GM10266 (cell line): ENCODE results near the gene AIFM2.
"Not testable (repeated sequence)": the region's sequence is repeated elsewhere in the genome, so short reads cannot be mapped to it uniquely, and the experiment has no call there.

ENCODE experiments used
- DNase-seq: peaks from one replicate; pipeline ENCODE4 v3.0.0; 2012; ENCODE audit errors: extremely low spot score
- CTCF ChIP-seq: IDR thresholded peaks from 2 replicates; pipeline ENCODE4 v1.5.1; 2012; ENCODE audit warnings: mild to moderate bottlenecking, low read depth; ENCODE audit not compliant: control insufficient read depth, insufficient read depth; ENCODE audit errors: missing control alignments

AIFM2 gene

GRCh38 chr10:70162151-70162891 lies 29.7 kb upstream of the AIFM2 start:
- no peak for TF ChIP-seq CTCF
- DNase-seq = no peak

DNA sequence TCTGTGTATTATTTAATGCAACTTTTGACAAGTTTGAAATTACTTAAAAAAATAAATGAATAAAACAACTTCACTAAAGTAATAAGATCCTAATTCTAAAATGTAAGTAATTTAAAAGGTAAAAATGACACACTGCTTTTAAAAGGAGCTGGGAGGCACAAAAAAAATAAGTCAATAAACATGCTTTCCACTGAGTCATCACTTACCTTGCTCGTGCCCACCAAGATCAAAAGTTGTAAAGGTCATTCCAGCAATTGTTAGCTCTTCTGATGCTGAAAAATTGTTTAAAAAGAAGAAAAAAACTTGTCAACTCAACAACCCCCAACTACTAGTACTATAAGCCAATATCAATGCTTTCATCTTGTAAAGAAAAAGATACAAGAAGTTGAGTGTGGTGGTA lies 28.2 kb upstream of the AIFM2 start:
- DNase-seq = no peak
- no peak for TF ChIP-seq CTCF

DNA sequence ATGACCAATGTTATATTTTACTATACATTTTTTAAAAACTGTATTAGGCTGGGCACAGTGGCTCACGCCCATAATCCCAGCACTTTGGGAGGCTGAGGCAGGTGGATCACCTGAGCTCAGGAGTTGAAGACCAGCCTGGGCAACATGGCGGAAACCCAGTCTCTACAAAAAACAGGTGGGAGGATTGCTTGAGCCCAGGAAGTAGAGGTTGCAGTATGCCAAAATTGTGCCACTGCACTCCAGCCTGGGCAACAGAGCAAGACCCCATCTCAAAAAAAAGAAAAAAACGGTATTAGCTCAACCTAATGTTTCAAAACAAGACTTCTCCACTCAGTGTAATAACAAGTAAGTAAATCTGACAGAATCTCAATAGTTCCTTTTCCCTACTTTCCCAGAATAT lies 26.7 kb upstream of the AIFM2 start:
- not testable (repeated sequence) for DNase-seq

DNA sequence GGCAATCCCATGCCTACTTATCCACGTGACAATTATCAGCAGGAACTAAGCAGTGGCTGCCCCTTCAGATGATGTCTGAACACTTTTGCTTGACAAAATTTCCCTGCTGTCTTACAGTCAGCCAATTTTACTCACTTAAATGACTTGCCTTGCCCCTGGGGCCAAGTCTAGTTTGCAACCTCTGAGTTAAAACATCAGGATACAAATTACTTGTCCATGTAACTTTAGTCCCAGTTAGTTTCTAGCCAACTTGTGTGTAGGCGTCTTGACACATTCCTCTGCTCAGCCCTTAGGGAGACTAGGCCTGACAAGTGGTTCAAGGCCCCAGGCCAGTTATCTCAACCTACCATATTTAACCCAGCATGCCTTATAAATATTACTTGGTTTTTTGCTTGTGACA lies 25.5 kb upstream of the AIFM2 start:
- no peak for DNase-seq
- no peak for TF ChIP-seq CTCF

DNA sequence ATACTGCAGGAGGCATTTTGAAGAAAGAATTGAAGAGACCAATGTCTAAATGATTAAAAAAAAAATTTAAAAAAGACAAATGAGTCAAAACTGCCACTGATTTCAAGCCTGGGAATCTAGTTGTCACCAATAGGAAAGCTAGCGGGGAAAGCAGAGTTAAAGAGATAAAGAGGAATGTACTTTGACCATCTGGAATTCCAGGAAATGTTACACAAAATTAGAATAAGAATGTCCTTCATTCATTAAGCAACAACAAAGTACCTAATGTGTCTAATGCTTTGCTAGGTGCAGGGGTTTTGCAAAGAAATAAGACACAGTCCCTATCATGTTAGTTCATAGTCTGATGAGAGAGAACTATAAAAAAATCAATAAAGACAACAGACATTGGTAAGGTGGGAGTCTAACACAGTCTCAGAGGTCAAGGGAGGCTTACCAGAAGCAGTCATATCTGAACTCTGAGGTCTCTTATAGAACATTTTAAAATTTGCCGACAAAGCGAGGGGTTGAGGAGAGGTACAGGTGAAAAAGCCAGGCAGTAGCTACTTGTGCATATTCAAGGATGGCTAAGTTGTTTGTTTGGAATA lies 22.7 kb upstream of the AIFM2 start:
- no peak for DNase-seq
- TF ChIP-seq CTCF = no peak

DNA sequence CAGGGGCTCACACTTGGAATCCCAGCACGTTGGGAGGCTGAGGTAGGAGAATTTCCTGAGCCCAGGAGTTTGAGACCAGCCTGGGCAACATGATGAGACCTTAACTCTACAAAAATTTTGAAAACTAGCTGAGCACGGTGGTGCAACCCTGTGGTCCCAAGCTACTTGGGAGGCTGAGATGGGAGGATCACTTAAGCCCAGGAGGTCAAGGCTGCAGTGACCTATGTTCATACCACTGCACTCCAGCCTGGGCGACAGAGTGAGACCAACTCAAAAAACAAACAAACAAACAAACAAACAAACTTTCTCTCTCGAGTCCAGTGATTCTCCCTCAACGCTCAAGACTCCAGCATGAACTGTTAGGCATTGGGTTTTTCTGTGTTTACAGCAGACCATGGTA lies 15.9 kb upstream of the AIFM2 start:
- TF ChIP-seq CTCF = no peak
- no peak for DNase-seq

GRCh38 chr10:70147259-70147625 lies 14.6 kb upstream of the AIFM2 start:
- DNase-seq = no peak
- TF ChIP-seq CTCF = no peak

DNA sequence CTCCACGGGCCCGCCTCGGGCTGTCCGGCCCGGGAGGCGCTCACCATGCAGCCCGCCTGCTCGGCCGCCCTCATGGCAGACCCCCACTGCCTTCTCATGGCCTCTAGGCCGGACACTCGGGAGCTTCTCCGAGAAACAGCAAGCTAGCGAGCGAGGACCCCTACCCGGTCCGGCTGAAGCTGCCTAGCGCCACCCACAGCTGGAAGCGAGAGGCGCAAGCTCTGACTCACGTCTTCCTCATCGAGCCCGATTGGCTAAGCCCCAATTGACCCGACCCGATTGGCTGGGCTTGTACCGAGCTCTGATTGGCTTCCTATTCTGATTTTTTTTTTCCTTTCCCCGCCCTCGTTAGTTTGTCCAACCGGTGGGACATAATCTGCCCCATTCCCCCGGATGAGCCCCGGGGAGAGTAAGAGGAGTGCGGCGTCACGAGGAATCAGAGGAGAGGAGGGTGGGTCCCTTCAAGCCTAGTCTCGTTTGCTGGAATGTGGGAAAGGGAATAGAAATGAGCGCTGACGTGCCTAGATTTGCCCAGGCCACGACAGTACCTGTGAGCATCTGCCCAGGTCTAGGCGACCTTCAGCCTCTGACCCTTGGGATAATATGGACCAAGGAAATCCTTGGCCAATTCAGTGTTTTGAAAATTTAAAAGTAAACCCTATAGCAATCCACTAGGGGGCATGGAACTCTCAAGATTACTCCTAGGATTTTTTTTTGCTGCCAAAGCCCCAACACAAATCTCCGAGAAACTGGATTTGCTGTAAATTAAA lies 14.0 kb upstream of the AIFM2 start, which contains the start of gene TYSND1:
TYSND1 (minus strand) TSS at position 212 of the 770 bp plus-strand sequence; CDS start at position 98, 114 bp downstream.
- DNase-seq = peak; percentile 98
- peak; percentile 90 for TF ChIP-seq CTCF
